Body of pancreas (tissue), 4 donors: ENCODE measurements around the gene RAB6A. TPM values are rescaled to one million over a fixed set of nuclear protein-coding genes. Genes with fewer than 3 reads are reported as not detected.

Experiments
- ATAC-seq: fragments of 150-250 bp; one replicate; pipeline ENCODE4 v1.9.1; 2016
- DNase-seq, 4 donors: peaks; one replicate each; pipeline ENCODE4 v3.0.0-alpha.2; 2019
- H3K27ac ChIP-seq, 4 donors: fragments of 200-600 bp; sonication (generic); 1 replicate in 3 of 4; 2 replicates in 1 of 4; pipeline versions ENCODE4 v1.5.1 to v1.6.1; 2016 to 2019; ENCODE audit warnings: mild to moderate bottlenecking in 1 of 4, mixed read lengths in 1 of 4, moderate library complexity in 1 of 4
- H3K27me3 ChIP-seq, 2 donors: fragments of 200-600 bp; sonication (generic); one replicate each; pipeline ENCODE4 v1.6.0; 2016; ENCODE audit warnings: mild to moderate bottlenecking in 1 of 2
- H3K36me3 ChIP-seq, 2 donors: fragments of 200-600 bp; sonication (generic); replicated peaks in 1 of 2; 2 replicates each; pipeline ENCODE4 v1.5.1; 2016; ENCODE audit warnings: low read depth in 2 of 2; ENCODE audit not compliant: insufficient read depth in 1 of 2
- H3K4me1 ChIP-seq: fragments of 200-600 bp; sonication (generic); one replicate; pipeline ENCODE4 v1.6.0; 2016
- H3K4me3 ChIP-seq, 2 donors: fragments of 200-600 bp; sonication (generic); 1 replicate in 1 of 2; 2 replicates in 1 of 2; pipeline ENCODE4 v1.5.1; 2016 to 2019
- H3K9me3 ChIP-seq, 3 donors: fragments of 200-600 bp; sonication (generic); 1 replicate in 2 of 3; 2 replicates in 1 of 3; pipeline ENCODE4 v1.5.1; 2016
- POLR2A ChIP-seq, 3 donors: fragments of 450-650 bp; IDR thresholded peaks; one replicate each; pipeline ENCODE4 v1.6.1; 2016; ENCODE audit warnings: antibody characterized with exemption in 3 of 3, mild to moderate bottlenecking in 2 of 3
- WGBS, 2 donors: methylation state at CpG; one replicate each; pipeline ENCODE4 v1.1.5; 2017; 5-methylcytosine and 5-hydroxymethylcytosine counted together
- intact Hi-C: fragments of 100-400 bp; cut with DNase I; formaldehyde crosslinking; loops from one replicate; pipeline ENCODE4 v1.15.1; 2023
- total RNA-seq, 2 donors: library from RNA; depleted of rRNA; stranded (reverse); fragments of >200 nt; gene quantifications; one replicate each; pipeline ENCODE4 v1.1.0, GENCODE V29; 2016
- TF ChIP-seq, protein P1 (sequence below), 7 experiments: fragments of 450-650 bp in 4 of 7; fragments of 200-600 bp in 3 of 7; sonication (generic) in 3 of 7; IDR thresholded peaks; one replicate each; pipeline ENCODE4 v1.5.1; 2016 to 2019; ENCODE audit warnings: antibody characterized with exemption in 7 of 7

The RAB6A gene
- total RNA-seq, 2 donors from 2014 or later: 54.5 to 92.0 TPM

DNA sequence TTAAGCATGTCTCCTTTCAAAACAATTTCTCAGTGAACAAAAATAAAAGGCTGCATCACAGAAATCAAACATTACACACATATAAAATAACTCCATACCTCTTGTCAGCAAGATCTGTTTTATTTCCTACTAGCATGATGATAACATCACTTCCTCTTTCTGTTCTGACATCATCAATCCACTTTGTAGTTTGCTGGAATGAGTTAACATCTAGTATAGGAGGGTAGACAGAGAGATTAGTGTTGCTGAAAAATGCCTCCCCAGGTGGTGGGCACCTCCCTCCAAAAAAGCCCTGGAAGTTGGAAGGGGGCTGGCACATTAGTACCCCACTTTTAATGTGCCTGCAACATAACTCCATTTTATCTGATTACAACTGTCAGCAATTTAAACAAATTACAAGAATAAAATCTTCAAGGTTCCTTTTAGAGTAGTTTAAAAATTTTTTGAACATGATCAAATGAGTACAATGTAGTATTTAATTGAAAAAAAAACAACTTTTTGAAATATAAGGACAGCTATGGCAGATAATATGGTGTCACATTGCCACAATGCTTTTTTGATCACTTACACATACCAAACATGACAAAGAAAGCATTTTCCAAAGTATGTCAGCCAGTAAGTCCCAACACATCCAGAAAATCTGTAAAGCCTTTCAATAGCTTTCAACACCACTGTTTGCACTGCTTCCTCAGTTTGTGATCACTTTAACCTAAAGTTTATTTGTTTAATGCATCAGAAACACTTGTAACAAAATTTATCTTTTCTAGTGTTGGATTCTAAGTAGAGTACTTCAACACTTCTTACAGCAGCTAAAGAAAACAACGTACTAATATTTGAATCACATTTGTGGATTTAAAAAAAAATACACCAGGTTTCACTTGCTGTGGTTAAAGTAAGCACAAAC is 44.5 kb downstream of the RAB6A start:
- H3K27ac ChIP-seq: peak overlapping the region in 1 of 4 donors; percentile 45
- peaks cover 7% of the 10 kb centered on the region for H3K4me1 ChIP-seq
- ATAC-seq: no peak
- peaks cover 0 to 5% of the 10 kb centered on the region in 2 donors for H3K36me3 ChIP-seq
- intact Hi-C loops: no loop called here
- TF ChIP-seq, protein P1, sequence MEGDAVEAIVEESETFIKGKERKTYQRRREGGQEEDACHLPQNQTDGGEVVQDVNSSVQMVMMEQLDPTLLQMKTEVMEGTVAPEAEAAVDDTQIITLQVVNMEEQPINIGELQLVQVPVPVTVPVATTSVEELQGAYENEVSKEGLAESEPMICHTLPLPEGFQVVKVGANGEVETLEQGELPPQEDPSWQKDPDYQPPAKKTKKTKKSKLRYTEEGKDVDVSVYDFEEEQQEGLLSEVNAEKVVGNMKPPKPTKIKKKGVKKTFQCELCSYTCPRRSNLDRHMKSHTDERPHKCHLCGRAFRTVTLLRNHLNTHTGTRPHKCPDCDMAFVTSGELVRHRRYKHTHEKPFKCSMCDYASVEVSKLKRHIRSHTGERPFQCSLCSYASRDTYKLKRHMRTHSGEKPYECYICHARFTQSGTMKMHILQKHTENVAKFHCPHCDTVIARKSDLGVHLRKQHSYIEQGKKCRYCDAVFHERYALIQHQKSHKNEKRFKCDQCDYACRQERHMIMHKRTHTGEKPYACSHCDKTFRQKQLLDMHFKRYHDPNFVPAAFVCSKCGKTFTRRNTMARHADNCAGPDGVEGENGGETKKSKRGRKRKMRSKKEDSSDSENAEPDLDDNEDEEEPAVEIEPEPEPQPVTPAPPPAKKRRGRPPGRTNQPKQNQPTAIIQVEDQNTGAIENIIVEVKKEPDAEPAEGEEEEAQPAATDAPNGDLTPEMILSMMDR (IDR thresholded peaks at IDR 0.05): no peak
- no peak for TF ChIP-seq POLR2A (IDR thresholded peaks at IDR 0.05)
- WGBS, 2 donors: 59 to 63% methylated on average over 1 of the region's 1 CpG
- H3K27me3 ChIP-seq: no peaks in the 10 kb centered on the region
- no peak overlapping the region for H3K4me3 ChIP-seq
- H3K9me3 ChIP-seq: no peaks in the 10 kb centered on the region
- DNase-seq: no peak

DNA sequence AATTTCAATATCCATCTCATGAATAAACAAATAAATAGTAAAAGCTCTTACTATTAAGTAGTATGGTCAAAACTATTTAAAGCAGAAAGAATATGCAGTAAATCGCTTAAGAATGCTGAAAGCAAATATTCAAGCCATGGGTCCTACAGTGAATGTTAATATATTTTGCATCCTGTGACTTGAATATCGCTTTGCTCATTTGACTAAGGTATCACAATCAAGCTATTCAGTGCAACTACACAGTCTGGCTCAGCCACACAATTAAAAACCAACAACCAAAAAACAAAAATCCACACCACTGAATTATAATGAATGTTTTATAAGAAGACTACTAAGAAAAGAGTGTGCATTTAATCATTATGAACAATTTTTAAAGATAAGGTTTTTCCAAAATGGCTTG is 45.3 kb downstream of the RAB6A start:
- intact Hi-C loops: no loop called here
- Histone ChIP-seq H3K27me3 (no peaks in the 10 kb centered on the region), H3K4me3 (no peak overlapping the region), H3K4me1 (peaks cover 7% of the 10 kb centered on the region), H3K36me3 (peaks cover 0 to 7% of the 10 kb centered on the region in 2 donors), H3K9me3 (no peaks in the 10 kb centered on the region), H3K27ac (peak overlapping the region in 1 of 4 donors; percentile 45)
- no peak for ATAC-seq
- DNase-seq: no peak
- TF ChIP-seq, protein P1 (IDR thresholded peaks at IDR 0.05): no peak
- WGBS, 2 donors: 95 to 97% methylated on average over 2 of the region's 2 CpGs

DNA sequence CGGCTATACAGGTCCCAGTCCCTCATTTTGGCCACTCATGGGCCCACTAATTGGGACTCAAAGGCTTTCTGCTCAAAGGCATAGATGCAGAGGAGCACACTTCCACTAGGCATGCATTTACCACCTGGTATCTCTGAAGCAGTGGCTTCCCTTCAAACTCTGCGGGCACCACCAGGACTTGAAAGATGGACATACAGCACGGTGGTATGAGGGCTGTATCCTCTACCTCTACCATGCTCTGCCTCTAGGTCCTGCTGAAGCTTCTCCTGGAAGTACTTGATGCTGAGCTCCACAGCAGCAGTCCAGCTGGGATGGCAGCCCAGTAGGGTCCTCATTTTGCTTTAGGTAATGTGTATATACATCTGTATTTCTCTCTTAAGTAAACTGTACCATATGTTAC is 49.9 kb downstream of the RAB6A start:
- intact Hi-C loops: no loop called here
- H3K9me3 ChIP-seq: no peaks in the 10 kb centered on the region
- H3K27ac ChIP-seq: no peak overlapping the region
- H3K4me3 ChIP-seq: no peak overlapping the region
- H3K27me3 ChIP-seq: no peaks in the 10 kb centered on the region
- H3K4me1 ChIP-seq: peaks cover 1% of the 10 kb centered on the region
- TF ChIP-seq, protein P1 (IDR thresholded peaks at IDR 0.05): no peak
- no peak for TF ChIP-seq POLR2A (IDR thresholded peaks at IDR 0.05)
- 98 to 100% methylated on average over 3 of the region's 3 CpGs for whole genome bisulfite sequencing, 2 donors
- ATAC-seq (no peak), DNase-seq (no peak)
- H3K36me3 ChIP-seq: peaks cover 4 to 5% of the 10 kb centered on the region in 2 donors

DNA sequence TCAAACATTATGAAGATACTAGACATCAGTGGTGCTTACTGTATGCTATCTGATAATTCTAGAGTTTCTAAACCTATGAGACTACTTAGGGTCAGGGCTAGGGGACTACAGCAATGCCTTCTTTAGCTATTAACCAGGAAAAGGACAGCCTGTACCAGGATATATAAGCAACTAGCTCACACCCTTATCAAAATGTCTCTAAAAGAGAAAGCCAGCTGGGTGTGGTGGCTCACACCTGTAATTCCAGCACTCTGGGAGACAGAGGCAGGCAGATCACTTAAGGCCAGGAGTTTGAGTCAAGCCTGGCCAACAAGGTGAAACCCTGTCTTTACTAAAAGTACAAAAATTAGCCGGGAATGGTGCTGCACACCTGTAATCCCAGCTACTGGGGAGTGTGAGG is 55.8 kb downstream of the RAB6A start:
- Histone ChIP-seq H3K36me3 (peaks cover 4% of the 10 kb centered on the region in 2 donors), H3K27ac (no peak overlapping the region)
- ATAC-seq: no peak

More for the DNA sequence above, 55.8 kb downstream of the RAB6A start:
- WGBS, 2 donors: 91 to 93% methylated on average over 1 of the region's 1 CpG
- Histone ChIP-seq H3K9me3 (no peaks in the 10 kb centered on the region), H3K27me3 (no peaks in the 10 kb centered on the region), H3K4me1 (no peaks in the 10 kb centered on the region), H3K4me3 (no peak overlapping the region)
- no peak for DNase-seq
- intact Hi-C loops: no loop called here
- TF ChIP-seq, protein P1 (IDR thresholded peaks at IDR 0.05): no peak
- TF ChIP-seq POLR2A (IDR thresholded peaks at IDR 0.05): no peak
